H9 (cell line): ENCODE data around the gene RHBDL1. TPM values are rescaled to one million over a fixed set of nuclear protein-coding genes. Genes with fewer than 3 reads are reported as not detected.

ENCODE experiments used
- DNase-seq: peaks from one replicate; pipeline ENCODE4 v3.0.0-alpha.2; 2017
- H2AFZ ChIP-seq: one replicate; pipeline ENCODE4 v1.6.1; 2013; ENCODE audit warnings: mild to moderate bottlenecking, low read length, control low read depth, moderate library complexity
- H2AK5ac ChIP-seq: 2 replicates; pipeline ENCODE4 v1.6.1; 2013; ENCODE audit warnings: low read length, control low read depth, mixed read lengths; ENCODE audit not compliant: insufficient read length
- H2BK120ac ChIP-seq: one replicate; pipeline ENCODE4 v1.6.1; 2013; ENCODE audit warnings: low read depth, mild to moderate bottlenecking, low read length, control low read depth, inconsistent platforms; ENCODE audit not compliant: poor library complexity, severe bottlenecking
- H2BK12ac ChIP-seq: 2 replicates; pipeline ENCODE4 v1.6.1; 2013; ENCODE audit warnings: low read length, control low read depth, mixed read lengths, low read depth; ENCODE audit not compliant: insufficient read length
- H2BK15ac ChIP-seq: 2 replicates; pipeline ENCODE4 v1.6.1; 2013; ENCODE audit warnings: low read depth, low read length, control low read depth
- H2BK20ac ChIP-seq: one replicate; pipeline ENCODE4 v1.6.1; 2013; ENCODE audit warnings: low read depth, mild to moderate bottlenecking, low read length, control low read depth, inconsistent platforms; ENCODE audit not compliant: poor library complexity, severe bottlenecking
- H2BK5ac ChIP-seq: 2 replicates; pipeline ENCODE4 v1.6.1; 2013; ENCODE audit warnings: low read length, control low read depth, mixed read lengths; ENCODE audit not compliant: insufficient read length
- H3K14ac ChIP-seq: 2 replicates; pipeline ENCODE4 v1.6.1; 2013; ENCODE audit warnings: low read length, control low read depth; ENCODE audit not compliant: insufficient read depth
- H3K18ac ChIP-seq: 2 replicates; pipeline ENCODE4 v1.6.1; 2013; ENCODE audit warnings: low read depth, mild to moderate bottlenecking, mixed read lengths, low read length, control low read depth; ENCODE audit not compliant: insufficient read length
- H3K23ac ChIP-seq: 2 replicates; pipeline ENCODE4 v1.6.1; 2013; ENCODE audit warnings: low read length, control low read depth, mixed read lengths, low read depth; ENCODE audit not compliant: insufficient read length
- H3K23me2 ChIP-seq: 2 replicates; pipeline ENCODE4 v1.6.1; 2013; ENCODE audit warnings: low read depth, mild to moderate bottlenecking, mixed read lengths, low read length, control low read depth; ENCODE audit not compliant: insufficient read length, poor library complexity, severe bottlenecking
- H3K27ac ChIP-seq: 2 replicates; pipeline ENCODE4 v1.5.1; 2013; ENCODE audit warnings: low read length, control low read depth, mixed read lengths, low read depth; ENCODE audit not compliant: insufficient read length
- H3K27me3 ChIP-seq: 2 replicates; pipeline ENCODE4 v1.6.1; 2013; ENCODE audit warnings: low read length, control low read depth, inconsistent platforms; ENCODE audit not compliant: insufficient read depth
- H3K4ac ChIP-seq: 2 replicates; pipeline ENCODE4 v1.6.1; 2013; ENCODE audit warnings: low read depth, mild to moderate bottlenecking, control low read depth, inconsistent platforms, low read length, moderate library complexity
- H3K4me1 ChIP-seq: 2 replicates; pipeline ENCODE4 v1.6.1; 2013; ENCODE audit warnings: low read length, control low read depth, inconsistent platforms; ENCODE audit not compliant: insufficient read depth
- H3K4me2 ChIP-seq: 2 replicates; pipeline ENCODE4 v1.6.1; 2013; ENCODE audit warnings: low read length, control low read depth, mixed read lengths; ENCODE audit not compliant: insufficient read length, insufficient read depth
- H3K56ac ChIP-seq: 2 replicates; pipeline ENCODE4 v1.6.1; 2013; ENCODE audit warnings: low read depth, mild to moderate bottlenecking, mixed read lengths, low read length, control low read depth; ENCODE audit not compliant: insufficient read length
- H3K79me1 ChIP-seq: 2 replicates; pipeline ENCODE4 v1.6.1; 2013; ENCODE audit warnings: low read depth, mild to moderate bottlenecking, moderate library complexity, low read length, control low read depth, inconsistent platforms; ENCODE audit not compliant: insufficient read depth, poor library complexity, severe bottlenecking
- H3K79me2 ChIP-seq: 2 replicates; pipeline ENCODE4 v1.6.1; 2013; ENCODE audit warnings: low read length, control low read depth, inconsistent platforms; ENCODE audit not compliant: insufficient read depth
- H3K9ac ChIP-seq: 2 replicates; pipeline ENCODE4 v1.6.1; 2013; ENCODE audit warnings: low read length, control low read depth, mixed read lengths; ENCODE audit not compliant: insufficient read length; ENCODE audit errors: extremely low read depth
- H3K9me3 ChIP-seq: one replicate; pipeline ENCODE4 v1.6.1; 2013; ENCODE audit warnings: low read depth, low read length, inconsistent platforms; ENCODE audit not compliant: control insufficient read depth
- H3T11ph ChIP-seq: one replicate; pipeline ENCODE4 v1.6.1; 2013; ENCODE audit warnings: mild to moderate bottlenecking, low read length, control low read depth, inconsistent platforms
- H4K20me1 ChIP-seq: one replicate; pipeline ENCODE4 v1.6.1; 2013; ENCODE audit not compliant: control insufficient read depth, insufficient read length, insufficient read depth
- H4K5ac ChIP-seq: 2 replicates; pipeline ENCODE4 v1.6.1; 2013; ENCODE audit warnings: low read depth, mild to moderate bottlenecking, mixed read lengths, low read length, control low read depth; ENCODE audit not compliant: insufficient read length
- H4K8ac ChIP-seq: replicated peaks from 2 replicates; pipeline ENCODE4 v1.6.1; 2013; ENCODE audit warnings: low read length, control low read depth, mixed read lengths, low read depth; ENCODE audit not compliant: insufficient read length
- H4K91ac ChIP-seq: 2 replicates; pipeline ENCODE4 v1.6.1; 2013; ENCODE audit warnings: low read depth, mild to moderate bottlenecking, moderate library complexity, mixed read lengths, low read length, control low read depth; ENCODE audit not compliant: insufficient read length
- H3K27ac Mint-ChIP-seq, 3 experiments: 2 replicates in 2 of 3; 3 replicates in 1 of 3; pipeline ENCODE4 v1.8.0; 2020 to 2021; ENCODE audit warnings: mixed read lengths in 3 of 3, mild to moderate bottlenecking in 1 of 3, moderate library complexity in 1 of 3
- H3K27me3 Mint-ChIP-seq: 2 replicates; pipeline ENCODE4 v1.8.0; 2021; ENCODE audit warnings: low read depth, mild to moderate bottlenecking, moderate library complexity, mixed read lengths
- H3K36me3 Mint-ChIP-seq, 3 experiments: 2 replicates in 2 of 3; 3 replicates in 1 of 3; pipeline ENCODE4 v1.8.0; 2020 to 2021; ENCODE audit warnings: low read depth in 3 of 3, mixed read lengths in 3 of 3; ENCODE audit not compliant: insufficient read depth in 1 of 3
- H3K4me1 Mint-ChIP-seq, 2 experiments: 2 replicates each; pipeline ENCODE4 v1.8.0; 2020; ENCODE audit warnings: mixed read lengths in 2 of 2
- H3K4me3 Mint-ChIP-seq, 2 experiments: 2 replicates in 1 of 2; 3 replicates in 1 of 2; pipeline ENCODE4 v1.8.0; 2020 to 2021; ENCODE audit warnings: mild to moderate bottlenecking in 2 of 2, mixed read lengths in 2 of 2, moderate library complexity in 1 of 2
- H3K9me3 Mint-ChIP-seq, 2 experiments: 2 replicates in 1 of 2; 3 replicates in 1 of 2; pipeline ENCODE4 v1.8.0; 2020; ENCODE audit warnings: mild to moderate bottlenecking in 2 of 2, mixed read lengths in 2 of 2, moderate library complexity in 1 of 2
- CTCF ChIP-seq: fragments of 200-600 bp; sonication (generic); conservative IDR thresholded peaks from 3 replicates; pipeline ENCODE4 v1.8.0; 2021; ENCODE audit warnings: antibody characterized with exemption, mild to moderate bottlenecking
- WGBS: extraction: QIAGEN DNeasy Blood & Tissue Kit; methylation state at CpG from one replicate; pipeline ENCODE4 v1.1.7; 2013; ENCODE audit warnings: missing lambda C conversion rate, low lambda C conversion rate, mixed read lengths; ENCODE audit not compliant: insufficient read length; ENCODE audit errors: extremely low coverage; 5-methylcytosine and 5-hydroxymethylcytosine counted together
- total RNA-seq: library from RNA; stranded (reverse); gene quantifications from 2 replicates; pipeline ENCODE4 v1.2.1, GENCODE V29; 2021

Gene RHBDL1
- total RNA-seq, 1 experiment from 2014 or later: 7.6 TPM

DNA sequence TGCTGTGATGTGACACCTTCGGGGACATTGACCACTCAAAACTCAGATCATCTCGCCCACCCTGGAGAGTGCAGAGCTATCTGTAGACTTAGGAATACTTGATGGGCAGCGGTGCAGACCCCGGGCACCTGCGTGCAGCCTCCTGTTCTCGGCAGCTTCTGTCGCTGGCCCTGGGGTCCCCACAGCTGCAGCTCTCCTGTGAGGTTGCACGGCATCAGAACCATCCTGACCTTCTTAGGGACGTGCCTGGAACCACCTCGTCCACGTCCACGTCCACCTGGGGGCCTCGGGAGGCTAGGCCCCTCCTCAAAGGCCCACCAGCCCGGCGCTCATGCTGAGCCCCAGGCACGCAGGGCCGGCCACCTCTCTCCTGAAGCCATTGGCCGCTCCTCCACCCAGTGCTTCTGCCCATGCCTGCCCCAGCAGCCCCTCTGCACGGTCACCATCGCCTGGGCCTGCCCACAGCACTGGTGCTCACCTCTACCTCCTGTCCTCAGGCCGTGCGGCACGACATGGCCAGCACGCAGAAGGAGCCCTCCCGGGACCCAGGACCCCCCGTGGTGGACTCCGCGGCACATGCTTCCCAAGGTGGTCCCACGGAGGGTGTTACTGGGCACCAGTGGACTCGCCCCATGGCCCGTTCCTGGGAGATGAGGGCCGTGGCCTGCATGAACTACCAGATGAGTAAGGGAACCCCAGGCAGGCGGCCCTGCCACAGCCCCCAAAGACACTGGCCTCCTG is 47.0 kb upstream of the RHBDL1 start:
- H3K36me3 Mint-ChIP-seq: peaks cover 0 to 10% (median 0%) of the 10 kb centered on the region in 3 experiments; a peak in 3 of 7 replicates
- no peak for TF ChIP-seq CTCF
- H4K20me1 ChIP-seq: no peaks in the 10 kb centered on the region
- no peak overlapping the region for H3K4ac ChIP-seq
- no peak overlapping the region for H2BK20ac ChIP-seq
- no peaks in the 10 kb centered on the region for H3K79me1 ChIP-seq
- no peaks in the 10 kb centered on the region for H3K9me3 ChIP-seq
- no peak overlapping the region for H2AK5ac ChIP-seq
- no peaks in the 10 kb centered on the region for H3K9me3 Mint-ChIP-seq
- no peak overlapping the region for H2AFZ ChIP-seq
- H3K4me3 Mint-ChIP-seq: no peak overlapping the region
- H3K23ac ChIP-seq: no peak overlapping the region
- no peak overlapping the region for H2BK120ac ChIP-seq
- no peak overlapping the region for H2BK5ac ChIP-seq
- H3K4me1 Mint-ChIP-seq: peaks cover 6 to 39% of the 10 kb centered on the region in 2 experiments; a peak in 3 of 4 replicates
- no peak overlapping the region for H4K5ac ChIP-seq
- no peak overlapping the region for H2BK12ac ChIP-seq
- H3K4me1 ChIP-seq: no peaks in the 10 kb centered on the region; the same call in 1 of the 2 replicates
- H3K18ac ChIP-seq: no peak overlapping the region
- H4K8ac ChIP-seq: no peak overlapping the region
- H3K27me3 ChIP-seq: no peaks in the 10 kb centered on the region
- no peak overlapping the region for H4K91ac ChIP-seq
- H3K14ac ChIP-seq: no peak overlapping the region
- no CpG with 5 or more reads among the region's 33 CpGs for WGBS
- H3K9ac ChIP-seq: no peak overlapping the region
- H3K27ac ChIP-seq: no peak overlapping the region
- peak overlapping the region in 1 of 3 experiments; percentile 57; a peak in 1 of 7 replicates for H3K27ac Mint-ChIP-seq
- H3K23me2 ChIP-seq: peaks cover 8% of the 10 kb centered on the region
- H3T11ph ChIP-seq: no peak overlapping the region
- H3K79me2 ChIP-seq: no peaks in the 10 kb centered on the region
- no peak overlapping the region for H2BK15ac ChIP-seq
- H3K4me2 ChIP-seq: no peak overlapping the region
- H3K56ac ChIP-seq: no peak overlapping the region
- no peaks in the 10 kb centered on the region for H3K27me3 Mint-ChIP-seq
- peak; percentile 29 for DNase-seq
